Left lobe of liver (tissue), 2 donors: ENCODE measurements around the gene PAX5. TPM values are rescaled to one million over a fixed set of nuclear protein-coding genes. Genes with fewer than 3 reads are reported as not detected.
"Not testable (repeated sequence)": the region's sequence is repeated elsewhere in the genome, so short reads cannot be mapped to it uniquely, and the experiment has no call there.

Experiments
- ATAC-seq: fragments of 200-7000 bp; cut with Tn5 transposase; one replicate; pipeline ENCODE4 v1.9.1; 2020; ENCODE audit warnings: mild to moderate bottlenecking, moderate library complexity
- DNase-seq: peaks from one replicate; pipeline ENCODE4 v3.0.0-alpha.2; 2020; ENCODE audit warnings: low spot score
- total RNA-seq: library from RNA; stranded (reverse); gene quantifications from one replicate; pipeline ENCODE4 v1.2.1, GENCODE V29; 2021
- donor health status: DM: no; HTN: no; CAD: no; lungs with moderate emphysema.
- donor health status: DM: no; HTN: yes; CAD: no.

The PAX5 gene
- 0.05 TPM for total RNA-seq

- ATAC-seq: no peak
- DNase-seq: no peak
These were observed at the start of gene PAX5 for GRCh38 chr9:37033682-37034304. PAX5 (minus strand) TSS chr9:37034268; CDS start chr9:37034031, 237 bp downstream.

GRCh38 chr9:37083654-37084053 lies 49.6 kb upstream of the PAX5 start:
- ATAC-seq (no peak), DNase-seq (no peak)

GRCh38 chr9:37082214-37082765 lies 48.2 kb upstream of the PAX5 start:
- DNase-seq (no peak), ATAC-seq (no peak)

- not testable (repeated sequence) for ATAC-seq, DNase-seq
These were observed 47.4 kb upstream of the PAX5 start for GRCh38 chr9:37081507-37081906.

- not testable (repeated sequence) for DNase-seq
- peak; percentile 49 for ATAC-seq
These were observed 46.1 kb upstream of the PAX5 start for GRCh38 chr9:37080165-37080628.

GRCh38 chr9:37079370-37080164 lies 45.5 kb upstream of the PAX5 start:
- ATAC-seq (peak; percentile 95), DNase-seq (peak; percentile 93)

GRCh38 chr9:37074790-37075189 lies 40.7 kb upstream of the PAX5 start:
- not testable (repeated sequence) for ATAC-seq, DNase-seq

GRCh38 chr9:37066139-37066725 lies 32.2 kb upstream of the PAX5 start:
- ATAC-seq: no peak

GRCh38 chr9:37062336-37062735 lies 28.3 kb upstream of the PAX5 start:
- no peak for DNase-seq
- no peak for ATAC-seq

More at GRCh38 chr9:37066139-37066725, 32.2 kb upstream of the PAX5 start:
- DNase-seq: no peak

- no peak for DNase-seq
- ATAC-seq: no peak
These were observed 27.7 kb upstream of the PAX5 start for GRCh38 chr9:37061768-37062167.

- no peak for ATAC-seq
These were observed 26.8 kb upstream of the PAX5 start for GRCh38 chr9:37060833-37061232.

GRCh38 chr9:37056046-37056920 lies 22.2 kb upstream of the PAX5 start:
- ATAC-seq: no peak
- DNase-seq: no peak

More at GRCh38 chr9:37060833-37061232, 26.8 kb upstream of the PAX5 start:
- DNase-seq: no peak

- not testable (repeated sequence) for ATAC-seq, DNase-seq
These were observed 20.3 kb upstream of the PAX5 start for GRCh38 chr9:37054363-37054720.

GRCh38 chr9:37053684-37054362 lies 19.8 kb upstream of the PAX5 start:
- ATAC-seq (no peak), DNase-seq (no peak)

GRCh38 chr9:37046683-37047082 lies 12.6 kb upstream of the PAX5 start:
- ATAC-seq: no peak

GRCh38 chr9:37042421-37042820 lies 8.4 kb upstream of the PAX5 start:
- ATAC-seq (no peak), DNase-seq (no peak)

More at GRCh38 chr9:37046683-37047082, 12.6 kb upstream of the PAX5 start:
- DNase-seq: no peak

- DNase-seq: no peak
- ATAC-seq: no peak
These were observed 6.5 kb upstream of the PAX5 start for GRCh38 chr9:37040508-37041127.

- DNase-seq: no peak
- no peak for ATAC-seq
These were observed 4.9 kb upstream of the PAX5 start for GRCh38 chr9:37038943-37039464.

GRCh38 chr9:37038302-37038942 lies 4.4 kb upstream of the PAX5 start:
- ATAC-seq (no peak), DNase-seq (no peak)
